Measurements from ENCODE around the gene GPD1.

Gene GPD1

GRCh38 chr12:50103767-50104321 lies at the start of gene GPD1:
Gene GPD1 (plus strand): TSS chr12:50104008. CDS start chr12:50104051, 43 bp downstream.
- peak; percentile 39 to 46 for DNase-seq

- peak; percentile 70 to 71 for DNase-seq
Observed at GRCh38 chr12:50055831-50056638, 47.8 kb upstream of the GPD1 start.

DNA sequence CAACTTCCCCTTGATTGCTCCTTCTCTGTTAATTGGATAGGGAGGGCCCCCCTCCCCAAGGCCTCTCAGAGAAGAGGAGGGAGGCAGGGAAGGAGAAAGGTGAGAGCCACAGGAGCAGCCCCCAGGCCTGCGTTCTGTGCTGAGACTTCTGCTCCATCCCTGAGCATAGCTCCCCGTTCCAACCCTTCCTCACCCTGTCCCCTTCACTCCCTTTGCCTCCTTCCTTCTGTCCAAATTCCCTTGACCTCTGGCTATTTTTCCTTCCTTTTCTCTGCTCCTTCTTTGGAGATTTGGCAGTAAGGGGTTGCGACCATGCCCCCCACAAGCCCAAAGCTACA lies 47.2 kb upstream of the GPD1 start:
- no peak for DNase-seq

DNA sequence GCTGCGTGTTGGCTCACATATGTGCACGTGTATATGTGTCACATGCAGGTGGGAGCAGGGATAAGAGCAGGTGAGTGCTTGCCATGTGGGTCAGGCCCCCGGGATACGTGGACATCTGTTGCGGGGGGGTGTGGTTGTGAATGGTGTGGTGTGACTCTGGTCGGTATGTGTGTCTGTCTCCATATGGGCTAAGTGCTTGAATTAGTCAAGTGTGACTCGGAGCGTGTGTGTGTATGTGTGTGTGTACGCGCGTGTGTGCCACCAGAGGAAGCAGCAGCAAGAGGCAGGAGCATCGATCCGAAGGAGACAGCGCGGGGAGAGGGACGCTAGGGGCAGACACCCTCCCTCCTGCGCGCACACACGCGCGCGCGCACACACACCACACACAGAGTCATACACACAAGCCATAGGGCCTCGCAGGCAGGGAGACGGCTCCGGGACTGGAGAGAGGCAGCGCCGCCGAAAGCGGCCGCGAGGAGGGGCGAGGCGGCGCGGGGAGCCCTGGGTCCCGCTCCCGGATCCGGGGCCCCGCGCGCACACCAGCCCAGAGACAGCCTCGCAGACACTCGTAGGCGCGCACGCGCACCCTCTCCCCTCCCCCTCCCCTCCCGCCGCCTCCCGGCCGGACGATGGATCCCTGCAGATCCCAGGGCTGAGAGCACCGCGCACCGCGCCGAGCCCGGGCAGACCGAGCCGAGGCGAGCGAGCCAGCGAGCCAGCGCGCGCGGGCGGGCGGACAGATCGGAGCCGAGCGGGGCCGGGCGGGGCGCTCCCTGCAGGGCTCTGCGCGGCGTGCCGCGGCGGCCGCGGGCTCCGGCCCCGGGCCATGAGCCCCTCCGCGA lies 46.6 kb upstream of the GPD1 start, which contains the start of gene ASIC1:
Gene ASIC1 (plus strand): TSS at position 597 of the 842 bp plus-strand sequence. CDS start 1,171 bp downstream, outside the sequence.
- peak; percentile 57 to 69 for DNase-seq

- DNase-seq = peak in 1 of 2 donors; percentile 27
Observed at GRCh38 chr12:50057896-50058670, 45.7 kb upstream of the GPD1 start.

GRCh38 chr12:50058743-50059312 lies 45.0 kb upstream of the GPD1 start:
- no peak for DNase-seq

DNA sequence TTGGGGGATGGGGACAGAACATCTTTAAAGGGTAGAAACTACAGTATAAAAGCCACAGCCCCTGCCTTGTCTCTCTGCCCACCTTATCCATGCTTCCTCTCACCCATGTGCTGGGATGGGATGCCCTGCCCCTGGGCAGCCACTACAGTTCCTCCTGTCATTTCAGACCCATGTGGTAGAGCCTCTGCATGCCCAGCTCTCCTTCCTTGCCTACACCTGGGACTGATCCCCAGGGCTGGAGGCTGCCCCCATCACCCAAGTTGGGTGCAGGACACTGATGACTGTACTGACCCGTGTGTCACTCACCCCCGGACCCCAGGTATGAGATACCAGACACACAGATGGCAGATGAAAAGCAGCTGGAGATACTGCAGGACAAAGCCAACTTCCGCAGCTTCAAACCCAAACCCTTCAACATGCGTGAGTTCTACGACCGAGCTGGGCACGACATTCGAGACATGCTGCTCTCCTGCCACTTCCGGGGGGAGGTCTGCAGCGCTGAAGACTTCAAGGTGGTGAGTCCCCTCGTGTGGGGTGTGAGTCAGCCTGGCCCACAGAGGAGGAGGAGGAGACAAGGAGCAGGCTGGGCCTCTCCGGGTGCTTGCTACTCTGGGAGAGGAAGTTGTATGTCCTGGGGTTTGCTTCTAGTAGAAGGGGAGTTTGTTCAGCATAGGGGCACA lies 44.2 kb upstream of the GPD1 start:
- peak; percentile 47 to 64 for DNase-seq

DNA sequence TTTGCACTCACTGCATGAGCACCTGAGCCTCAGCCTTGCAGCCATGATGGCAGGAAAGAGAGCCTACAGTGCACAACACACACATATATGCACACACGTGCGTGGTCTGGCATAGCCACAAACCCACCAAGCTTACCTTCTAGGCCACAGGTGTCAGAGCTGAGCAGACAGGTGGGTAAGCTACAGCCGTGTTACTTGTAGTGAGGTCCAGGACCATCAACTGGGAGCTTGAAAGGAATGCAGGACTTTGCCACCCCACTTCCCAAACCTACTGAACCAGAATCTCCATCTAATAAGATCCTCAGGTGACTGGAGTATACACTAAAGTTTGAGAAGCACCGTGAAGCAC lies 43.7 kb upstream of the GPD1 start:
- DNase-seq = no peak

GRCh38 chr12:50061171-50061570 lies 42.6 kb upstream of the GPD1 start:
- no peak for DNase-seq

GRCh38 chr12:50061946-50062686 lies 41.7 kb upstream of the GPD1 start:
- no peak for DNase-seq

DNA sequence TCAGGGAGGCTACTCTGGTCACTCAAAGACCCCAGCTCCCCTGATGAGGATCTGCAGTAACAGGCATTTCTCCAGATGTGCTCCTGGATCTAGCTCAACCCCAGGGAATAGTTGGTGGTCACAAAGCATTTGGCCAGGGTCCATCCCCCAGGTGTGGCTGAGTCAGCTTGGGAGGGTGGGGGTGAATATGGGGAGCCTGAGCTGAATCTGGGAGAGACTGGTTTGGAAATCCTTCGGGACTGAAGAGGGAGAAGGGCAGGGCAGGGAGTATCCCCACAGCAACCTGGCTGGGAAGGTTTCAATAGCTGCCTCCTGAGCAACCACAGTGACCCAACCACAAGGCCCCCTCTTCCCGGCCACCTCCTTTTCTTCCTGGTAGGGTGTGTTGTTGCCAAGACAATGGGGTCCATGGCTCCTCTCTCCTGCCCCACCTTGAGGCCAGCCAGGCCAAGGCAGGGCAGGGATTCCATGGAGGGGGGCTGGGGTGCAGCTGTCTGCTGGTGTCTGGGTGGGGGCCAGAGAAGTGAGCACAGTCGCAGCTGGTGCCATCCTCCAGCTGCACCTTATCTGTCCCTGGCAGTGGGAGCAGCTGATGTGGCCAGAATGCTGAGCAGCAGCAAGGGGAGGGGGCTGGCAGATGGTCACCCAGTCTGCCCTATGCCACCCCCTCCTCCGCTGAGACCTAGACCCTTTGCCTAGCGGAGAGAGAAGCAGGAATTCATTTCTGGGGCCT lies 40.9 kb upstream of the GPD1 start:
- DNase-seq = no peak

- no peak for DNase-seq
Observed at GRCh38 chr12:50065726-50066310, 38.0 kb upstream of the GPD1 start.

GRCh38 chr12:50066402-50066801 lies 37.4 kb upstream of the GPD1 start:
- DNase-seq = no peak

DNA sequence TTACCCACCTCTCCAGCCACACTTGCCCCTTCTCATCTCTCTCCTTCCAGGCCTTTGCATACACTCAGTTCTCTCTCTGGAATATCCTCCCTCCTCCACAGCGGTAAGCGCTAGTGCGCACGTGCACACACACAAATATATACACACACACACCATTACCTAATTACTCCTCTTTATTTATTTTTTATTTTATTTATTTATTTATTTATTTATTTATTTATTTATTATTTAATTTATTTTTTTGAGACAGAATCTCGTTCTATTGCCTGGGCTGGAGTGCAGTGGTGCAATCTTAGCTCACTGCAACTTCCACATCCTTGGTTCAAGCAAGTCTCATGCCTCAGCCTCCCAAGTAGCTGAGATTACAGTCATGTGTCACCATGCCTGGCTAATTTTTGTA lies 34.7 kb upstream of the GPD1 start:
- DNase-seq = no peak

DNA sequence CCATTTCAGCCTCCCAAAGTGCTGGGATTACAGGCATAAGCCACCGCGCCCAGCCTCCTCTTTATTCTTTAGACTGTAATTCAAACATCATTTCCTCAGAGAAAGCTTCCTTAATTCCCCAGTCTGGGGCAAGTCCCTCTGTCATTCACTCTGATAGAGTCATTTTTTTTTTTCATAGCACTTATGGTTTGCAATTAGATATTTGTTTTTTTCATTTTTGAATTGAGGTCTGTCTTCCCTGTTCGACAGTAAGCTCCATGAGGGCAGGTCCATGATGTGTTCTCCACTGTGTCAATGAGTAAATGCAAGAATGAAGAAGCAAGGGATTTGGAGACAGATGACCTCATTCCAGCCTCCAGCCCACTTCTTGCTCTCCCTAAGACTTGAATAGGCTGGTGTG lies 34.3 kb upstream of the GPD1 start:
- no peak for DNase-seq

DNA sequence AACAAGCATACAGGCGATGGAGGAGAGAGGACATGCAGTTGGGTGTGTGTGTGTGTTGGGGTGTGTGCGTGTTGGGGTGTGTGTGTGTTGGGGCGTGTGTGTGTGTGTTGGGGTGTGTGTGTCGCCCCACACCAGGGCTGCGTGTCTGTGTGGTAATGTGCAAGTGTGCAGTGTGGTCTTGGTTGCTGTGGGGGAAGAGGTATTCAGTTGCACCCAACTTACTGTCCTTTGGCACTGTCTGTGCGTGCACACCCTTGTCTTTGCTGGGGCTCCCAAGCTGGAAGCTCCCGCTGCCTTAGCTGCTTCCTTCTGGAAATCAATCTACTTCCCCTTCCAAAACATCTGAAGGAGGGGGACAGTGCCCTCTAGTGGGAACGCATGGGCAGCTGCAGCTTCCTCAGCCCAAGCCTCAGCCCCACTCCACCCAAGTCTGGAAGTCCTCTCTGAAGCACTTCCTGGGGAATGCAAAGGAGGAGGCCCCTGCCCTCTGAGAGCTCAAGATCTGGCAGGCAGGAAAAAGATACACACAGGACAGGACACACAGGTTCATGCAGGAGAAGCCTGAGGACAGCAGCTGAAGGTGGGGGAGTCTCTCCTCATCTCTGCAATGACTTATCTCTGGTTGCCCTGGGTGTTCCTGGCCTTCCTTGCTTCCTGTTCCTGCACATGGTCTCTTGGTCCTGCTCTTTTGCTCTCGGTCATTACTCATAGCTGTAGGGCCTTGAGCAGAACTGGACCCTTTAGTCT lies 33.3 kb upstream of the GPD1 start:
- DNase-seq = peak; percentile 73 to 74

GRCh38 chr12:50072198-50072907 lies 31.5 kb upstream of the GPD1 start:
- no peak for DNase-seq

DNA sequence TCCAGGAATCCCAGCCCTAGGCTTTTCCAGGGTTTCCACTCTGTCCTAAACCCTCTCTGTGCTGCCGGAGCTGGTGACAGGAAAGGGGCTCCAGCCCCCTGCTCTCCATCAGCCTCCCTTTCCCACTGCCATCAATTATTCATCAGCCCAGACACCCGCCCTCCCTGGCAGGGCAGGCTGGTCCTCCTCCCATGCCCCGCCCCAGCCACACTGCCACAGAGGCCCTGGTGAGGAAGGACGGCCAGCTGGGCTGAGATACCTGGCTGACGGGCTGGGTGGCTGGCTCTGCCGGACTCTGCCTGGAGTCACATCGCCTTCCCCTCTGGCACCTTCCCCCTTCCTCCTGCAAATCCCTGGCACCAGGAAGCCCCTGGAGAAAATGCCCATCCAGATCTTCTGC lies 30.6 kb upstream of the GPD1 start:
- DNase-seq = no peak

DNA sequence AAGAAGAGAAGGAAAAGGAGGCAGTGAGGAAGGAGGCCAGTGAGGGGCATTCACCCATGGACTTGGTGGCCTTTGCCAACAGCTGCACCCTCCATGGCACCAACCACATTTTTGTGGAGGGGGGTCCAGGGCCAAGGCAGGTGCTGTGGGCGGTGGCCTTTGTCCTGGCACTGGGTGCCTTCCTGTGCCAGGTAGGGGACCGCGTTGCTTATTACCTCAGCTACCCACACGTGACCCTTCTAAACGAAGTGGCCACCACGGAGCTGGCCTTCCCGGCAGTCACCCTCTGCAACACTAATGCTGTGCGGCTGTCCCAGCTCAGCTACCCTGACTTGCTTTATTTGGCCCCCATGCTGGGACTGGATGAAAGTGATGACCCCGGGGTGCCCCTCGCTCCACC lies 30.1 kb upstream of the GPD1 start:
- no peak for DNase-seq
